ENCODE measurements around the gene ITGAL. TPM values are rescaled to one million over a fixed set of nuclear protein-coding genes. Genes with fewer than 3 reads are reported as not detected.
A peak's percentile ranks its signal among the peaks of the same experiment; 100 is the strongest.

ITGAL gene
- total and polyA plus RNA-seq, 12 donors: 0.72 to 14.7 (median 4.3) TPM

DNA sequence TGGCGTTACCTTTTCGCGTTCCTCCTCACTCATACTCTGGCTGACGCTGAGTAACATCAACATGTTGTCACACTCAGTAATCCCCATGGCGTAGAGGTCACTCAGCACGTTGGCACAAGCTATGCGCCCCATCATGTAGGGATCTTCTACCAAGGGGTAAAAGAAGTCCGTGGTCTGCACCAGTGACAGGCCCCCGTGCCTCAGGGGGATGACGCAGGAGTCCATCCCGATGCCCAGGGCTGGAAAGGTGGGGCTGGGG is 27.5 kb upstream of the ITGAL start:
- H3K27ac ChIP-seq: peak overlapping the region; percentile 70 to 96 (median 87)
- intact Hi-C loops (cut with DNase I): loop anchor here (5.0 to 10.0 kb wide), 2 partner anchors 80 to 82 kb away; partner anchors contain the start of gene ZNF768 (in 2 of the 2)

DNA sequence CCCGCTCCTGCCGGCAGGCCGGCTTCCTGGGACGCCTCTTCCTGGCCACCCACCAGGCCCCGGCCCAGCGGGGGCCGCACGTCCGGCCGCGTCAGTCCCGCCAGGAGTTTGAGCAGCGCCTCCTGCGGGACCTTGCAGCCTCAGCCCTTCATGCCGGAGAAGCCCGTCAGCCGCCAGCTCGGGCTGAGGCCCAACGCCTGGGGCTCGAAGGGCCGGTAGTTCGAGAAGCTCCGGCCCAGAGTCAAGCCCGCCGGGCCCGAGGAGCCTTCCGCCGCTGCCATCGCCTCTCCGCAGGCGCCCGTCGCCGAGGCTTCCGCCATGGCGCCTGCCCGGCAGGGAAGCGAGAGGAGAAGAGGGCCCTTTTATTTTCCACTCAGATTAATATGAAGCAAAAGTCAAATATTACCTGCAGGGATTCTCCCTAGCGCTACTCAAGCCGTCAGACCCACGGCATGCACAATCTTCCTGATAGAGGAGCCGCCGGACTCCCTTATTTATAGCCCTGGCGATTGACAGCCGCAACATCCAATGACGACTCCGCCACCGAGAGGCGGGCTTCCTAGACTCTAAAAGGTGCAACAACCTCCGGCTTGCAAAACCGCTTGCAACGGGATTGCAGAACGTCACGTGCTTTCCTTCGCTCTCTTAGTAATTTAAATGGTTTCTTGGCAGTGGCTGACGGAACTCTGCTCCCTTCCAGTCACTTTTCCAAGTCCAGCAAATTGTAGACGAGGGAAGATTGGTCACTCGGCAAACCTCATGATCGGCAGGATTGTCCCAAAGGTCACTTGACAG is 26.9 kb upstream of the ITGAL start, which contains the start of gene SEPHS2:
Gene SEPHS2, minus strand, starts transcription at position 467 of the 795 bp plus-strand sequence. Its CDS starts 147 bp downstream, at position 320.
- peaks cover 11 to 25% of the 10 kb centered on the region in 2 donors for H3K4me1 ChIP-seq (replicated peaks in 1 of 2)
- intact Hi-C loops (cut with DNase I): loop anchor here (5.0 to 10.0 kb wide), 2 partner anchors 79 to 82 kb away; partner anchors contain the start of gene ZNF768 (in 2 of the 2)
- H3K36me3 ChIP-seq (replicated peaks in 1 of 2): no peaks in the 10 kb centered on the region
- no peaks in the 10 kb centered on the region for H3K9me3 ChIP-seq (replicated peaks in 1 of 3)
- H3K27ac ChIP-seq: peak within 1 kb of the TSS; percentile 70 to 96 (median 87)
- H3K4me3 ChIP-seq: peak within 1 kb of the TSS; percentile 28 to 94 (median 77)
- peak; percentile 97 to 100 (median 99) for DNase-seq
- H3K27me3 ChIP-seq: no peaks in the 10 kb centered on the region
- TF ChIP-seq, protein P1, sequence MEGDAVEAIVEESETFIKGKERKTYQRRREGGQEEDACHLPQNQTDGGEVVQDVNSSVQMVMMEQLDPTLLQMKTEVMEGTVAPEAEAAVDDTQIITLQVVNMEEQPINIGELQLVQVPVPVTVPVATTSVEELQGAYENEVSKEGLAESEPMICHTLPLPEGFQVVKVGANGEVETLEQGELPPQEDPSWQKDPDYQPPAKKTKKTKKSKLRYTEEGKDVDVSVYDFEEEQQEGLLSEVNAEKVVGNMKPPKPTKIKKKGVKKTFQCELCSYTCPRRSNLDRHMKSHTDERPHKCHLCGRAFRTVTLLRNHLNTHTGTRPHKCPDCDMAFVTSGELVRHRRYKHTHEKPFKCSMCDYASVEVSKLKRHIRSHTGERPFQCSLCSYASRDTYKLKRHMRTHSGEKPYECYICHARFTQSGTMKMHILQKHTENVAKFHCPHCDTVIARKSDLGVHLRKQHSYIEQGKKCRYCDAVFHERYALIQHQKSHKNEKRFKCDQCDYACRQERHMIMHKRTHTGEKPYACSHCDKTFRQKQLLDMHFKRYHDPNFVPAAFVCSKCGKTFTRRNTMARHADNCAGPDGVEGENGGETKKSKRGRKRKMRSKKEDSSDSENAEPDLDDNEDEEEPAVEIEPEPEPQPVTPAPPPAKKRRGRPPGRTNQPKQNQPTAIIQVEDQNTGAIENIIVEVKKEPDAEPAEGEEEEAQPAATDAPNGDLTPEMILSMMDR (IDR thresholded peaks at IDR 0.05): peak in 5 of 6 experiments; percentile 13 to 36 (median 26)
- TF ChIP-seq POLR2A (IDR thresholded peaks at IDR 0.05): peak; percentile 88 to 92
- WGBS, 4 donors: 0 to 2% (median 0%) methylated on average over 16 to 59 of the region's 59 CpGs

More for the DNA sequence above, 27.5 kb upstream of the ITGAL start:
- no peak for DNase-seq
- no peaks in the 10 kb centered on the region for H3K36me3 ChIP-seq (replicated peaks in 1 of 2)
- H3K4me3 ChIP-seq: peak overlapping the region; percentile 28 to 94 (median 77)
- 30 to 67% (median 38%) methylated on average over 7 to 11 of the region's 11 CpGs for WGBS, 4 donors
- H3K4me1 ChIP-seq (replicated peaks in 1 of 2): peaks cover 11 to 25% of the 10 kb centered on the region in 2 donors
- TF ChIP-seq, protein P1 (IDR thresholded peaks at IDR 0.05): no peak
- TF ChIP-seq POLR2A (IDR thresholded peaks at IDR 0.05): no peak
- no peaks in the 10 kb centered on the region for H3K27me3 ChIP-seq
- H3K9me3 ChIP-seq (replicated peaks in 1 of 3): no peaks in the 10 kb centered on the region

DNA sequence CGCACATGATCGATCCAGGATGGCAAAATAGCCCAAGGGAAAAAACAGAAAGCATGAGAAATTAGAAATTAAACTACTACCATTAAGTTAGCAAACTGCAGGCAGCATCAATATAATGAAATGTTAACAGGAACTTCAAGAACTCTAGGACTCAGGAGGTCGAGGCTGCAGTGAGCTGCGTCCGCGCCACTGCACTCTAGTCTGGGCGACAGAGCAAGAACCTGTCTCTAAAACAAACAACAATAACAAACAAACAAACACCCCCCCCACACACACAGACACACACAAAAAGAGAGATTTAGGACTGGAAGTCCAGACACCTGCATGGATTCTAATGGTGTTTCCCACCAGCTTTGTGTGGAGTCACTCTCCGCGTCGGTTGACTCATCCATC is 26.3 kb upstream of the ITGAL start:
- peaks cover 11 to 25% of the 10 kb centered on the region in 2 donors for H3K4me1 ChIP-seq (replicated peaks in 1 of 2)
- H3K9me3 ChIP-seq (replicated peaks in 1 of 3): no peaks in the 10 kb centered on the region
- H3K36me3 ChIP-seq (replicated peaks in 1 of 2): no peaks in the 10 kb centered on the region
- WGBS, 4 donors: 73 to 77% (median 76%) methylated on average over 10 of the region's 10 CpGs
- no peaks in the 10 kb centered on the region for H3K27me3 ChIP-seq
- H3K4me3 ChIP-seq: peak overlapping the region in 2 of 4 donors; percentile 88 to 94
- intact Hi-C loops (cut with DNase I): loop anchor here (5.0 to 10.0 kb wide), 2 partner anchors 79 to 81 kb away; partner anchors contain the start of gene ZNF768 (in 2 of the 2)
- TF ChIP-seq, protein P1 (IDR thresholded peaks at IDR 0.05): no peak
- no peak for TF ChIP-seq POLR2A (IDR thresholded peaks at IDR 0.05)
- peak overlapping the region; percentile 70 to 96 (median 87) for H3K27ac ChIP-seq
- no peak for DNase-seq

DNA sequence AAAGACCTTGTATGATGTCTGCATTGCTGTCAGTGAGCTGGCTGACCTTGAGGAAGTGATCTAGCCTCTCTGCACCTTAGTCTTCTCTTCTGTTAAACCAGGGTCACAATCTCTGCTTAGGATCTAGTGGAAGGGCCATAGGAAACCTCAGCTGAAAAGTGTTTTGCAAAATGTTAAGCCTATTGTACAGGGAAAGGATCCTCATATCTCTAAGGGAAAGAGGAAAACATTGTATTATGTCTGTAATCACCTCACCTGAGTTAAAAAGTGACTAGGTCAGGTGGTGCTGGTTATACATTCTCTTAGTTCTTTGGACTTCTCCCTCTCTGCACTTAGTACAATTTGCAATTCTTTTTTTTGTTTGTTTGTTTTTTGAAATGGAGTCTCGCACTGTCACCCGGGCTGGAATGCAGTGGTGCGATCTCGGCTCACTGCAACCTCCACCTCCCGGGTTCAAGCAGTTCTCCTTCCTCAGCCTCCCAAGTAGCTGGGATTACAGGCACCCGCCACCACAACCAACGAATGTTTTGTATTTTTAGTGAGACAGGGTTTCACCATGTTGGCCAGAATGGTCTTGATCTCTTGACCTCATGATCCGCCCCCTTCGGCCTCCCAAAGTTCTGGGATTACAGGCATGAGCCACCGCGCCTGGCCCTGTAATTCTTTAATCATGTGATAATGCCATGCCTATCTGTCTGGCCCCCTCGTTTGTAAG is 24.9 kb upstream of the ITGAL start:
- 83 to 88% (median 85%) methylated on average over 12 of the region's 12 CpGs for WGBS, 4 donors
- Histone ChIP-seq H3K4me1 (replicated peaks in 1 of 2) (peaks cover 11 to 25% of the 10 kb centered on the region in 2 donors), H3K9me3 (replicated peaks in 1 of 3) (no peaks in the 10 kb centered on the region), H3K36me3 (replicated peaks in 1 of 2) (no peaks in the 10 kb centered on the region), H3K27ac (no peak overlapping the region), H3K27me3 (no peaks in the 10 kb centered on the region), H3K4me3 (no peak overlapping the region)
- DNase-seq: no peak
- no peak for TF ChIP-seq POLR2A (IDR thresholded peaks at IDR 0.05)
- TF ChIP-seq, protein P1 (IDR thresholded peaks at IDR 0.05): no peak
- intact Hi-C loops (cut with DNase I): loop anchor here (5.0 to 10.0 kb wide), 2 partner anchors 77 to 80 kb away; partner anchors contain the start of gene ZNF768 (in 2 of the 2)

Data from adrenal gland (tissue), 12 donors.